WTC11 (cell line): Measurements from ENCODE around the gene IRF2BPL. TPM values are rescaled to one million over a fixed set of nuclear protein-coding genes. Genes with fewer than 3 reads are reported as not detected.

Experiments used
- ATAC-seq: fragments of 200-7000 bp; cut with Tn5 transposase; 2 replicates; pipeline ENCODE4 v1.10.0; 2021; ENCODE audit warnings: mild to moderate bottlenecking, moderate library complexity
- CTCF ChIA-PET: fragments of 300-600 bp; sonication (Branson Sonifier 250); formaldehyde crosslinking; loops from one replicate; lab custom pipeline; 2021; ENCODE audit warnings: antibody characterized with exemption; lab: Charles Lee
- POLR2A ChIA-PET: fragments of 350-600 bp; sonication (Branson Sonifier 250); formaldehyde crosslinking; loops from one replicate; lab custom pipeline; 2021; ENCODE audit warnings: antibody characterized with exemption; lab: Charles Lee
- DNase-seq: peaks from one replicate; pipeline ENCODE4 v3.0.0; 2021; ENCODE audit warnings: low spot score
- H3K27ac Mint-ChIP-seq: 2 replicates; pipeline ENCODE4 v1.8.0; 2021; ENCODE audit warnings: mixed read lengths
- H3K27me3 Mint-ChIP-seq: 2 replicates; pipeline ENCODE4 v1.8.0; 2021; ENCODE audit warnings: low read depth, mild to moderate bottlenecking, moderate library complexity, mixed read lengths
- H3K36me3 Mint-ChIP-seq: 2 replicates; pipeline ENCODE4 v1.8.0; 2021; ENCODE audit warnings: mixed read lengths
- H3K4me1 Mint-ChIP-seq: 2 replicates; pipeline ENCODE4 v1.8.0; 2022; ENCODE audit warnings: mixed read lengths
- H3K4me3 Mint-ChIP-seq: 2 replicates; pipeline ENCODE4 v1.8.0; 2021; ENCODE audit warnings: mild to moderate bottlenecking, moderate library complexity, mixed read lengths
- H3K9me3 Mint-ChIP-seq: 2 replicates; pipeline ENCODE4 v1.8.0; 2021; ENCODE audit warnings: mixed read lengths
- ATF1 ChIP-seq: sonication (generic); formaldehyde crosslinking; IDR thresholded peaks from 2 replicates; pipeline ENCODE4 v1.8.1; 2023; ENCODE audit warnings: mild to moderate bottlenecking, moderate library complexity, missing genetic modification reagents
- HMGXB4 ChIP-seq: sonication (generic); formaldehyde crosslinking; IDR thresholded peaks from 2 replicates; pipeline ENCODE4 v1.8.1; 2023; ENCODE audit warnings: mild to moderate bottlenecking, moderate library complexity, missing genetic modification reagents
- IRF2 ChIP-seq: sonication (generic); formaldehyde crosslinking; IDR thresholded peaks from 2 replicates; pipeline ENCODE4 v1.8.0; 2022; ENCODE audit warnings: low read depth, missing genetic modification reagents, borderline replicate concordance
- MYBL2 ChIP-seq: sonication (generic); formaldehyde crosslinking; IDR thresholded peaks from 2 replicates; pipeline ENCODE4 v1.8.1; 2023; ENCODE audit warnings: mild to moderate bottlenecking, moderate library complexity, missing genetic modification reagents
- NFATC4 ChIP-seq: fragments of 250-450 bp; sonication (Bioruptor Pico); IDR thresholded peaks from 2 replicates; pipeline ENCODE4 v1.9.0; 2021; ENCODE audit warnings: mild to moderate bottlenecking
- PRDM15 ChIP-seq: sonication (generic); formaldehyde crosslinking; IDR thresholded peaks from 2 replicates; pipeline ENCODE4 v1.8.0; 2022; ENCODE audit warnings: missing genetic modification reagents
- TEAD4 ChIP-seq: sonication (generic); formaldehyde crosslinking; IDR thresholded peaks from 2 replicates; pipeline ENCODE4 v1.8.0; 2022; ENCODE audit warnings: mild to moderate bottlenecking, missing genetic modification reagents
- ZNF121 ChIP-seq: sonication (generic); formaldehyde crosslinking; IDR thresholded peaks from 2 replicates; pipeline ENCODE4 v1.8.0; 2023; ENCODE audit warnings: missing genetic modification reagents
- ZNF138 ChIP-seq: sonication (generic); formaldehyde crosslinking; conservative IDR thresholded peaks from 2 replicates; pipeline ENCODE4 v1.8.1; 2022; ENCODE audit warnings: mild to moderate bottlenecking, moderate library complexity, missing genetic modification reagents
- ZNF512 ChIP-seq: sonication (generic); formaldehyde crosslinking; IDR thresholded peaks from 2 replicates; pipeline ENCODE4 v1.8.1; 2022; ENCODE audit warnings: missing genetic modification reagents, borderline replicate concordance
- ZNF532 ChIP-seq: fragments of 250-450 bp; sonication (Bioruptor Pico); IDR thresholded peaks from 2 replicates; pipeline ENCODE4 v1.9.0; 2021; ENCODE audit warnings: mild to moderate bottlenecking, borderline replicate concordance
- total RNA-seq: library from RNA; stranded (reverse); gene quantifications from 3 replicates; pipeline ENCODE4 v1.2.3, GENCODE V29; 2021

Gene IRF2BPL
- total RNA-seq, 1 experiment from 2014 or later: 126 TPM

GRCh38 chr14:77051116-77051515 is 22.6 kb upstream of the IRF2BPL start (continued):
- TF ChIP-seq HMGXB4 (CRISPR knock-in tag): no peak
- TF ChIP-seq MYBL2 (CRISPR knock-in tag): no peak
- TF ChIP-seq TEAD4 (CRISPR knock-in tag): no peak
- no peak for TF ChIP-seq ZNF121 (CRISPR knock-in tag)

- Mint-ChIP-seq H3K27ac (no peak overlapping the region), H3K4me1 (peaks cover 37% of the 10 kb centered on the region), H3K9me3 (no peaks in the 10 kb centered on the region), H3K36me3 (no peaks in the 10 kb centered on the region), H3K4me3 (no peak overlapping the region), H3K27me3 (no peaks in the 10 kb centered on the region; the same call in 1 of the 2 replicates)
- ATAC-seq (no peak), DNase-seq (no peak)
- TF ChIP-seq ZNF532: no peak
- no peak for TF ChIP-seq ZNF512 (CRISPR knock-in tag)
- no peak for TF ChIP-seq IRF2 (CRISPR knock-in tag)
- no peak for TF ChIP-seq PRDM15 (CRISPR knock-in tag)
- TF ChIP-seq ATF1 (CRISPR knock-in tag): no peak
- no peak for TF ChIP-seq NFATC4 (CRISPR knock-in tag)
- TF ChIP-seq ZNF138: no peak
- POLR2A ChIA-PET: no interaction called here
- CTCF ChIA-PET: interaction anchor here (2.5 to 3.5 kb wide), 2 partner anchors 99 to 128 kb away, joined by 11 to 14 read pairs; no protein-coding TSS in a partner anchor
Observed at GRCh38 chr14:77046721-77047120, 18.2 kb upstream of the IRF2BPL start.
